HEK293 (cell line): ENCODE measurements around the gene ELL2.

Experiments
- YY1 ChIP-seq: fragments of 450-650 bp; formaldehyde crosslinking; IDR thresholded peaks from 2 replicates; pipeline ENCODE4 v1.5.1; 2018; ENCODE audit warnings: missing biosample characterization, missing genetic modification characterization
- ZNF121 ChIP-seq: fragments of 450-650 bp; formaldehyde crosslinking; IDR thresholded peaks from 2 replicates; pipeline ENCODE4 v1.5.1; 2016; ENCODE audit warnings: missing biosample characterization, missing genetic modification characterization
- ZNF664 ChIP-seq: fragments of 450-650 bp; formaldehyde crosslinking; IDR thresholded peaks from 2 replicates; pipeline ENCODE4 v1.5.1; 2016; ENCODE audit warnings: missing biosample characterization, missing genetic modification characterization
- TF ChIP-seq, protein P1 (sequence below): fragments of 450-650 bp; formaldehyde crosslinking; IDR thresholded peaks from 2 replicates; pipeline ENCODE4 v1.5.1; 2016; ENCODE audit warnings: missing biosample characterization, missing genetic modification characterization

DNA sequence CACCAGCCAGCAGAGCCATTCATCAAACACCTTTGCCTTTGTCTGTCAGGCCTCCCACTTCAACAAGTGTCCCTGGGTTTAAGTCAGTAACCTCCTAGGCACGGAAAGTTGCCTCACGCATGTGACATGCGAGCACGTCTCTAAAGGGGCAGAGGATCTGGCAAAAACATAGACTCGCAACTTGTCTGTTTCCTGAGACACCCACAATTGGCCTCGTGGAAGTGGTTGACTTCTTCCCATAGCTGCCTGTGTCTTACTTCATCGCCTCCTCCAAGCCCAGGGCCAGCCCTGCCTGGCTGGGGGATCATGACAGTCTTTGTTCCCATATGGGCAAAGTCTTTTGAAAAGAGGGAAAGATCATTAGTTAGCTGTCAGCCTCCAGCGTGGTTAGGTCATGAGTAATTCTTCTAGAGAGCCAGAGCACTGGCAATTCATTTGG lies 103.6 kb downstream of the ELL2 start:
- TF ChIP-seq ZNF664 (no peak), ZNF121 (tag by site-specific recombination) (no peak), YY1 (tag by site-specific recombination) (no peak)
- TF ChIP-seq, protein P1, sequence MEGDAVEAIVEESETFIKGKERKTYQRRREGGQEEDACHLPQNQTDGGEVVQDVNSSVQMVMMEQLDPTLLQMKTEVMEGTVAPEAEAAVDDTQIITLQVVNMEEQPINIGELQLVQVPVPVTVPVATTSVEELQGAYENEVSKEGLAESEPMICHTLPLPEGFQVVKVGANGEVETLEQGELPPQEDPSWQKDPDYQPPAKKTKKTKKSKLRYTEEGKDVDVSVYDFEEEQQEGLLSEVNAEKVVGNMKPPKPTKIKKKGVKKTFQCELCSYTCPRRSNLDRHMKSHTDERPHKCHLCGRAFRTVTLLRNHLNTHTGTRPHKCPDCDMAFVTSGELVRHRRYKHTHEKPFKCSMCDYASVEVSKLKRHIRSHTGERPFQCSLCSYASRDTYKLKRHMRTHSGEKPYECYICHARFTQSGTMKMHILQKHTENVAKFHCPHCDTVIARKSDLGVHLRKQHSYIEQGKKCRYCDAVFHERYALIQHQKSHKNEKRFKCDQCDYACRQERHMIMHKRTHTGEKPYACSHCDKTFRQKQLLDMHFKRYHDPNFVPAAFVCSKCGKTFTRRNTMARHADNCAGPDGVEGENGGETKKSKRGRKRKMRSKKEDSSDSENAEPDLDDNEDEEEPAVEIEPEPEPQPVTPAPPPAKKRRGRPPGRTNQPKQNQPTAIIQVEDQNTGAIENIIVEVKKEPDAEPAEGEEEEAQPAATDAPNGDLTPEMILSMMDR (tag by site-specific recombination) = no peak
